GM18502 (cell line): Measurements from ENCODE around the gene CELF1.

ENCODE experiments used
- ATAC-seq: cut with Tn5 transposase; IDR thresholded peaks from one replicate; pipeline ENCODE4 v1.9.1; 2021; ENCODE audit warnings: mild to moderate bottlenecking; ENCODE audit not compliant: unreplicated experiment, poor library complexity

The CELF1 gene

DNA sequence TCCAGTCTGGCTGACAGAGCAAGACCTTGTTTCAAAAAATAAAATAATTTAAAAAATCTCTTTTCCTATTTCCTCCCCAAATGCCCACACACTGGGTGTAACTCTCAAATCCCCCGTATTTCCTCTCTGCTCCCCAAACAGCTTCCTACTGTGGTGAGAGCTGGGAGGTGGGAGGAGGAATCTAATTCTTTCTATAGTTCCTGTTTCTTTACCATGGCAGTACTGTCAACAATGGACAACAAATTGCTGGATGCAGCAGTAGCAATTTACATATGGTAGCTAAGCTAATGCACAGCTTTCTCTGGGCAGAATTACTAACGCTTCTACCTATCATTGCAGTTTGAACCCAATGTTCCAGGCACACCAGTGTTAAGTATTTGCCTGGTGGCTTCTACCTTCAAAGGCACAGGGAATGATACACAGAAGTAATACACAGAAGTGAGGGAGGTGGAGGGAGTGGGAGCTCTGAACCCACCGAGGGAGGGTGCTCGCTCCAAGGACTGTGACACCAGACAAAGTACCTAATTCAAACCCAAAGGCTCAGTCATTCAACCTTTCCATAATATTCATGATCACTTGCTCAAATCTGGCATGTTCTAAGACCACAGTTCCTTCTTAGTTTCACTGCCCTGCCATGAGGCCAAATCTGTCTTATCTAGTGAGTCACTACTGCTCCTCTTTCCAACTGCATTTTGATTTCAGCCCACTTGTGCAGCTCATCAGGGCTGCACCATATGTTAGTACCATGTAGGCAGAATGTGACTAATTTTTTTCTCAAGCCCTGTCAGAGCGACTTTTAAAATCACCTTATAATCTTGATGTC lies 37.9 kb downstream of the CELF1 start:
- ATAC-seq: peak; percentile 52

DNA sequence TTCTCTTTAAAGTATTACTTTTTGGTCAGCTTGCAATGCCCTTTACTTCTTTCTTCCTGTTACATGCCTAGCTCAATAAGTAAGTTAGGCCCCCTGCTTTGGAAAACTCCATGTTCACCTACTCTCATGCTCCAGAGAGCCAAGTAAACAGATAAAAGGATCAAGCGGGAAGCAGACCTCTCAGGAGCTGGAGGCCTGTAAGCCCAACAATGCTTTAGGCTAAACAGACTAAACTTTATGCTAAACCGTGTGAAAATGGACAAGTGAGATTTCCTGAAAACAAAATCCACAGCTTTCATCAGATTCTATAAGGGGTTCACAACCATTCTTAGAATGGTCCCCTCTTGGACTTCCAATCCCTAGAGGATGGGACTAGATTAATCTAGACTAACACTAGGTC lies 40.2 kb downstream of the CELF1 start:
- ATAC-seq: no peak

DNA sequence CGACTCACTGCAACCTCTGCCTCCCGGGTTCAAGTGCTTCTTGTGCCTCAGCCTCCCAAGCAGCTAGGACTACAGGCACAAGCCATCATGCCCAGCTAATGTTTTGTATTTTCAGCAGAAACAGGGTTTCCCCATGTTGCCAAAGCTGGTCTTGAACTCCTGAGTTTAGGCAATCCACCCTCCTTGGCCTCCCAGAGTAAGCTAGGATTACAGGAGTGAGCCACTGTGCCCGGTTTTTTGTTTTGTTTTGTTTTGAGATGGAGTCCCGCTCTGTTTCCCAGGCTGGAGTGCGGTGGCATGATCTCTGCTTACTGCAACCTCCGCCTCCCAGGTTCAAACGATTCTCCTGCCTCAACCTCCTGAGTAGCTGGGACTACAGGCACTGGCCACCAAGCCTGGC lies 41.0 kb downstream of the CELF1 start:
- no peak for ATAC-seq

DNA sequence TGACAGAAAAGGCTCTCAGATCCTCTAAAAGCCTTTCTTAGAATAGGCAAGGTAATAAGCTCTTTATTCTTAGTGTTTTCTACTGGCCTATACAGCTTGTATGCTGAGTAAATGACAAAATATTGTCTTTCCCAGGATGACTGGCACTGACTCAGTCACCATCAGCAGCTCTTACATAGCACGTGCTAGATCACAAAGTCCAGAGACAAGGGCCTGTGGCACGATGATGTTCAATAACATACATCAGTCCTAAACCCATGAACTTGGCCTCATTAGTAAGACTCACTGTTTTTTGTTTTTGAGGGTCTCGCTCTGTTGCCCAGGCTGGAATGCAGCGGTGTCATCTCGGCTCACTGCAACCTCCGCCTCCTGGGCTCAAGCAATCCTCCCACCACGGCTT lies 42.7 kb downstream of the CELF1 start:
- ATAC-seq: no peak

DNA sequence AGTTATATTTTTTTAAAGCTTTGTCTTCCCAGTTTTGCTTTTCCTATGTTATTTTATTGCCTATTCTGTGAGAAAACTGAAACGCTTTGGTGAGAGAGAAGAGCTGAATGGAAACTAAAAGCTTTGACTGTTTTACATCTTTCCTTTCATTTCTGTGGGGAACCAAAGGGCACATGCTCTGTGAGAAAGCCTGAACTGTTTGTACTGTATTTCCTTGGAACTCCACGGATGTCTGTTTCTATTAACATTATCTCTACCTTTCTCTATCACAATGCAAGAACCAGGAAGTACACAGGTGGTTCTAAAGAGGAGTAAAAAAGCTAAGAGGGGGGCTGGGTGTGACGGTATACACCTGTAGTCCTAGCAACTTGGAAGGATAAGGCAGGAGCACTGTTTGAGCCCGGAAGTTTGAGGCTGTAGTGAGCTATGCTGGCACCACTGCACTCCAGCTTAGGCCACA lies 43.8 kb downstream of the CELF1 start:
- ATAC-seq: peak; percentile 37

DNA sequence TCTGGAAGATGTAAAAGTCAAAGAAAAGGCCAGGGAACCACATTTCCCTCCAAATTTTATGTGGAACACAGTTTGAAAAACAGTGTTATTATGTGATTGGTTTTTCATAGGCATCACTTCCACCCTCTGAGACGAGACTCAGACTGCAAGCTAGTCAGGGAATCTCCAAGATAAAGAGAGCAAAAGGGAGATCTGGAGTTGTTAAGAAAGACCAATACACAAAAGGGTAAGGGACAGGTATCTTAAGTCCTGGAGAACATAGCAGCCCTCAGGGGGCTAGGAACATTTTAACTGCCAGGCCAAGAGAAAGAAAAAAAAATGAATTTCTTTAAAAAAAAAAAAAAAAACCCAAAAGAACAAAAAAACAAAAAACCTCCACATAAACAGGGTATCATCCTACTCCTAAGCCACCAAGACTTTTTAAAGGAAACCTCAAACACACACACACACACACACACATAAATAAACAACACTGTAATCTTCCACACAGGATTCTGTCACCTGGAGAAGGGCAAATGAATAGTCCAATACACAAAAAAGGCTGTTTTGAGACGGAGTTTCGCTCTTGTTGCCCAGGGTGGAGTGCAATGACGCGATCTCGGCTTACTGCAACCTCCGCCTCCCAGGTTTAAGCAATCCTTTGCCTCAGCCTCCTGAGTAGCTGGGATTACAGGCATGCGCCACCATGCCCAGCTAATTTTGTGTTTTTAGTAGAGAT lies 44.5 kb downstream of the CELF1 start:
- ATAC-seq: no peak

DNA sequence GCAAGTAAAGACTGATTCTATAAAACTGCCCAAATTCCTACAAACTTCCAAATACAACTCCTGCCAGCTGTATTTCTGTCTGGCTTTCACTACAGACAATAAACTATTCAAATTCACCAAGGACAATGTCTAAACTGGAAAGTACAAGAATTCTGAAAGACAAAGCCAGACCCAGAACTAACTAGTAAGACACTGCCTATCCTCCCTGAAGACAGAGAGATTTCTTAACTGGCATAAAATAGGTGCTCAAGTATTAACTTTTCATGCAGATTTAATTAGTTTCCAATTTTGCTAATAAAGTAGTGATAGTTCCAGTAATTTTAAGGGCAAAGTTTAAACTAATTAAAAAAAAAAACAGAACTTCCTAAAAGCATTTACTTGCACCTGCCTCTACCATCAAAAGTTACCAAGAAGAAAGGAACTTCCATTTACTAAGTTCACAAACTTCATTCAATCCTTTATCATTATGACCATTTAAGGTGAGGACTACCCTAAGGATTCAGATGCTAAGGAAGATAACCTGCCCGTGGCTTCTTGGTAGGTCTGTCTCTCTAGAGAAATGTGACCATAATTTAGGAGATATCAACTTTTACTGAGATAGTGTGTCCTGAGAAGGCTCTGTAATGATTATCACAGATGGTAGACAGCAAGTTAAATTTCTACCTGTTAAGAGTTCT lies 45.2 kb downstream of the CELF1 start:
- ATAC-seq: no peak

DNA sequence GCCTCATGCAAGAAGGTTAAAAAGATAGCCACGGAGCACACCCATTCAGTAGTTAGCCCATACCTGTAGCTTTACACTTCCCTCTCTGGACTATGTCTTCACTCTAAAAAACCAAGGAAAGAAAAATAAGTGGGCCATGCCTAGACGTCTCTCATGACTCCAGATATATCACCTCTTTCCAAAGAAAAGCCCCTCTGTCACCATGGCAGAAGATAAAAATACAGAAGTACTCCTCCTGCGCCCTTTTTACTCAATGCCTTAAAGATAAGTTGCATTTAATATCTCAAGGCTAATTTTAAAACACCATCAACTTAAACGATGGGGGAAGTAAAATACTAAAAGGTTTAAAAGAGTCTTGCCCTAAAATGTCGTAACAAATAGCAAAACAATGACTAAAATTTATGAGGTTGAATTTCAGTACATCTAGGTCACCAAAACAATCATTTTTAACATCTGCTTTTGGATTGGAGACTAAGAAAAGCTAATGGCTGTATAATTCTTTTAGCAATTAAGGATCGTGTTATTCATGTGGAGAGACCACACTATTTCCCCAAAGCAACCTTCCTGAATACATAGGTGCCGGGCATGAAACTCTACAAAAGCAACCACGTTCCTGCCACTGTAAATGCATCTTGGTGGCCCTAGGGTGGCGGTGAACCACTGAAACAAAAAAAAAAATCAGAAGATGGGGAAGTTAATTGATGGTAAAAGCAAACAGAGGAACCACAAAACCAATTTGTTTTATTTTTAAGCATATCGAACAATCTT lies 46.0 kb downstream of the CELF1 start:
- ATAC-seq: no peak

DNA sequence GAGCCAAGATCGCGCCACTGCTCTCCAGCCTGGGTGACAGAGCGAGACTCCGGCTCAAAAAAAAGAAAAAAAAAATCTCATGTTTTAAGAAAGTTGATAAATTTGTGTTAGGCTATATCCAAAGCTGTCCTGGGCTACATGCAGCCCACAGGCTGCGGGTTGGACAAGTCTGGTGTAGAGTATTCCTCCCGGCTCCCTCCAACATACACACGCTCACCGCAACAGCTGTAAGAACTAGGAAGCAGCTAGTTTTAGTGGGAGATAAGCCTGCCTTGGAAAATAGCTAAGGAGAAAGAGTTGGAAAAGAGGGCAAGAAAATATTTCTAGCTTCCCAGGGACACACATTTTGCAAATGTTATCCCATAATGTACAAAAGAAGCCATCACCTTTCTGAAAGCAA lies 46.6 kb downstream of the CELF1 start:
- ATAC-seq: no peak

DNA sequence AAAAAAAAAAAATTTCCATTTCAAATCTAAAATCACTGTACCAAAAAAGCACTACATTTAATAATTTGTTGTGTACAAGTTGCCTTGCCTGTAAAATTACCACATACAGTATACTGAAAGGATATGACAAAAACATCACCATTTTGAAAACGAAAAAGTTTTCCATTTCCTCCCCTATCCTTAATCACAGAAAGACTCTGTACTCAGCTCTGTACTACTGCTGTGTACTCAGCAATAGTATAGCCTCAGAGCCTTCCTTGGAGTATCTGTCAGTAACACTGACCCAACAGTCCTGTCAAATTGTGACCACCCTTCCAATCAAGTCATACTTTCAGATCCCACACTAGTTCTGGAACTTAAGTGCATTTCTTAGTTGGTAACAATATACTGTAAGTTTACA lies 48.0 kb downstream of the CELF1 start:
- no peak for ATAC-seq

DNA sequence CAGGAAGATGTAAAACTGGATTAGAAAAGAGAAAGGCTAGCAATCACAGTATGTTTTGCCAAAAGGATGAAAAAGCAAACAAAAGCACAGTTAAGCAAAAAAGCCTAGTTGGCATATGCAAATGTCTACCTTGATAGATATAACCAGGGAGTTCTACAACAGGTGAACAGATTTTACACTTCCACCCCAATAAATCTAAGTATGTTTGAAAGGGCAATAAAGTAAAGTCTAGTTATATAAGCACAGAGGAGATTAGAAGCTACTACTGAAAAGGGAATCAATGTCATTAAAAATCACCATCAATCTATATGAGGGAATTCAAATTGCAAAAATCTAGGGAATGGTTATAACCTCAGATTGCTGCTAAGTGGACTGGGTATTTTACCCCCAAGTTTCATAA lies 49.7 kb downstream of the CELF1 start:
- ATAC-seq: no peak

DNA sequence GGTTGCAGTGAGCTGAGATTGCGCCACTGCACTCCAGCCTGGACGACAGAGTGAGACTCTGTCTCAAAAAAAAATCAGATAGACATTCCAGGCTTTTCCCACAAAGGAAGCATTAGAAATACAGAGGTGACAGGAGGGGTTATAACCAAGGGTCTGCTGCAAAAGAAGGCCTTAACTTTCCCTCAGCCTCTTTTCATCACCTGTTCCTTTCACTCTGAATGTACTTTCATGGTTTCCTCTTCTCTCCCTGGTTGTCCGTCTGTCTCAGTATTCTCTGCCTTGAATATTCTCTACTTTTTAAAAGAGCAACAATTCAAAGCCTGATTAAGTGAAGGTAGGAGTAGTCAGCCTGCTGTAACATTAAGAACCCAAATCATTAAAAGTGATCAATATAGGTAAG lies 50.2 kb downstream of the CELF1 start:
- no peak for ATAC-seq

DNA sequence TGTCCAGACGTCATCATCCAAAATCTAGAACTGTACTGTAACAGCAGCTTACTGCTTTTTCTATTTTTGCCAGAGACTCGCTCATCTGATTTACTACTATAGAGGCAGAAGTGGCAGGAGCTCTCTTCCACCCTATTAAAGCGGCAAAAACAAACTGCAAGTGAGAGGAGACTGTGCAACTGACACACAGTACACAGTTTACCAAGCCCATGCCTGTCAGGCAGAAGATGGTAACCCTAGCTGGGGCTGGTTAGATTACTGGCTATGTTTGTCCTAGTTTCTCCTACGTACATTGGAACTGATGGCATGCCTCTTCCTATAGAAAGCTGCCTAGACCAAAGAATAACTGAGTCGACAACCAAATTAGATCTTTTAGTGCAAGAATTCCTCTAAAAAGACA lies 51.8 kb downstream of the CELF1 start:
- ATAC-seq: no peak

DNA sequence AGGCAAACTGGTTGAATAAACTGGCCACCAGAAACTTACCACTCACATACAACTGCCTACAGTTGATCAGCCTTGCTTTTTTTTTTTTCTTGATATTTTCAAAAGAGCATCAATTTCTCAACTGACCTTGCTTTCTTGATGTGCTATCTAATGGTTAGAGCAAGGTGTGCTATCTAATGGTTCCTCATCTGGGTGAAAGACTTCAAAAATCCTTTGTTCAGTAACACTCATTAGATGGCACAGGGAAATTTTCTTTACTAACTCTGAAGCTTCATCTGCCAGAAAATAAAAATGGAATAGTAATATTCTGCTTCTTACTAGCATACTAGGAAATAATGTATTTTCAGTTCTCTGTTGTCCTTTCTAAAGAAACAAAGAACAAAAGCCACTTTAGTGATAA lies 52.8 kb downstream of the CELF1 start:
- ATAC-seq: no peak

DNA sequence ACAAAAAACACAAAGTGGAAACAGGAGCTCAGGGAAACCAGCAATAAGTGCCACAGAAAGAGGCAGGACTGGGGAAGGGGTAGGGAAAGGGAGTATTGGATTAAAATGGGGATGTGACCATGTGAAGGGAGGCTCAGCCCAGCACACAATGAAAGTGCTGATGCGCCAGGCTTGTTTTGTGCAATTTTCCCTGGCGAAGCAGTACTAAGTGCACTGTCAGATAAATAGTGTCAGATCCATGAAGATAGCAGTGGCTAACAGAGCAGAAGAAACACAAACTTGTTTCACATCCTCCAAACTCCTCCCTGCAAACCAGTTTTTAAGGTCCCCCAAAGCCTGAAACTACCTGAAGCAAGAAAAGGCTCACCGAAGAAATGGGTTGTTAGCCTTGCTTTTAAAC lies 53.3 kb downstream of the CELF1 start:
- ATAC-seq: peak; percentile 55

DNA sequence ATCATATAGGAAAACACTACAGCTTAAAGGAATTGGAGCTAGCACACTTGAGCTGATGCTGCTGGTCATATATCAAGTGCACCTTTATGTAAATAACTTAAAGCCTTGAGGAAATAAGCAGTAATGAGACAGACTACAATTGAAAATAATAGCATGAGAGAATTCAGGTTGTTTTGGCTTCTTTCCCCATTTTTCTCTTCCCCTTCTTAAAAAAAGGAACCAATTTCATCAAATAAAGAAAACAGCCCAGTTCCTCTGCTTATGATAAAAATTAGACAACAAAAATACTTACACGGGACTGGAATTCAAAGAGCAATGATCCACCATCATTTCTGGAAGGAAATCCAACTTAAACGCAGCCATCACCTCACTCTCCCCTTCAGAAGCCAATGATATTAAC lies 53.8 kb downstream of the CELF1 start:
- no peak for ATAC-seq

DNA sequence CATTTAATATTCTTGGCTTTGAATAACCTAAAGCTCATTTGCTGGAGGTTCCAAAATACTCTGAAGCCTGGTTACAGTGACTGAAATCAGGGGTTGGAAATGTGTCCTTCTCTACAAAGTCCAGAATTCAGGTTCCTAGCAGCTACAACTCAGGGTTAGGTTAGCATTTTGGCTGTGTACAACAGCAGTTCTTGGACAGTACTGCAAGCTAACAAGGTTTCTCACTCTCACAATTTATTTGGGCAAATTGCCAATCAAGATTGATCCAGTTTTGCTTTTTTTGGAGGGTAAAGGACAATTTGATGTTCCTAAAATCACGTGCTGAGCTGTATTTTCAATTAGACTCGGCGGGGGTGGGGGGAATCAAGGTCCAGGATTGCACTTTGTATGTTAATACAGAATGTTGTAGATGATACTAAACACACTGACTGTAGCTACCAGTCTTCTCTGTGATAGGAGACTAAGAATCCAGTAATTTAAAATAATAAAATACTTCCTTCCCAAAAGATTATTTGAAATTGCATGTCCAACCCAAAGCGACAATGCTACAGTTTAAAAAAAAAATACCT lies 54.3 kb downstream of the CELF1 start:
- no peak for ATAC-seq

DNA sequence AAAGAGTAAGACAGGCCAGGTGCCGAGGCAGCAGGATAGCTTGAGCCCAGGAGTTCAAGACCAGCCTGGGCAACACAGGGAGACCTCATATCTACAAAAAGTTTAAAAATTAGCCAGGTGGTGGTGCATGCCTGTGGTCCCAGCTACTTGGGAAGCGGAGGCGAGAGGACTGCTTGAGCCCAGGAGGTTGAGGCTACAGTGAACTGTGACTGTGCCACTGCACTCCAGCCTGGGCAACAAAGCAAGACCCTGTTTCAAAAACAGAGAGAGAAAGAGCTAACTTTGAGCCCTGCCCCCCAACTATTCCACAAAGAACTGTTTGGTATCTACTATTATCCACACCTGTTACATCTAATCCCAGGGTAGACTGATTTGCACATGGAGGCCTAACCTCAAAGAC lies 54.8 kb downstream of the CELF1 start:
- no peak for ATAC-seq

DNA sequence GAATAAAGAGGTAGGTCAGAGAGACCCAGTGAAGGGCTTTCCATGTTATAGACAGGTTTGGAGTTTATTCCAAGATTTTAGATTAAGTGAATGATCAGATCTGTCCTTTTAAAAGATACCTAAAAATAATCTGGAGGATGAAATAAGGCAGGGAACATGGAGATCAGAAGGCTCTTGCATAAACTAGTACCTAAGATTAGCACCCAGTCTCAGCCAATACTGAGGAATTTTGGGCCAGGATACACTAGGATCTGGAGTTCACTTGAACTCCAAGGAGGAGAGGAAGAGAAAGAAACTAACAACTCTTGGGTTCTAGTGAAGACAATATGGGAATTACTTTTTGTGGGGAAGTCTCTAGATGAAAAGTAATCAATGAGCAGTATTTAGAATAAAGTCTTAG lies 56.1 kb downstream of the CELF1 start:
- no peak for ATAC-seq

DNA sequence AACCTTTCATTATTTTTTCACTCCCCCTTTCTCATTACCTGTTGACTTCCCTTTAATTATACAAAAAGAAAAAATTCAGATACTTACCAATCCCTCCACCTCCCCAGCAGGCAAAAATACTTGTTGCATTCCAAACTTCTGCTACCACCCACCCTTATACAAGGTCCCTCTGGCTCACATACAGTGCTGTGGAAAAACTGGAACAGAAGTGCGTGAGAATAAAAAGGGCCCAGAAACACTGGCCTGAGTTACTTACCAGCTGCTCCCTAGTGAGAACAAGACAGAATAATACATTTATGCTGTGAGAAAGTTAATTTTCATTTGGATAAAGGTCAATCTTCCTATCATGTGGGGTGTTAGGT lies 57.1 kb downstream of the CELF1 start:
- no peak for ATAC-seq
